GM21737 (cell line): ENCODE results near the gene MRPL36.
"Not testable (repeated sequence)": the region's sequence is repeated elsewhere in the genome, so short reads cannot be mapped to it uniquely, and the experiment has no call there.

ENCODE experiments used
- ATAC-seq: cut with Tn5 transposase; IDR thresholded peaks from one replicate; pipeline ENCODE4 v1.9.1; 2021; ENCODE audit warnings: mild to moderate bottlenecking, moderate library complexity; ENCODE audit not compliant: unreplicated experiment

Gene MRPL36

GRCh38 chr5:1815881-1816292 is 16.2 kb upstream of the MRPL36 start:
- ATAC-seq = no peak

GRCh38 chr5:1815071-1815786 is 15.6 kb upstream of the MRPL36 start:
- ATAC-seq = no peak

- no peak for ATAC-seq
Observed at GRCh38 chr5:1814183-1815020, 14.8 kb upstream of the MRPL36 start.

- ATAC-seq = no peak
Observed at GRCh38 chr5:1810581-1811101, 11.0 kb upstream of the MRPL36 start.

- no peak for ATAC-seq
Observed at GRCh38 chr5:1809416-1810035, 9.9 kb upstream of the MRPL36 start.

DNA sequence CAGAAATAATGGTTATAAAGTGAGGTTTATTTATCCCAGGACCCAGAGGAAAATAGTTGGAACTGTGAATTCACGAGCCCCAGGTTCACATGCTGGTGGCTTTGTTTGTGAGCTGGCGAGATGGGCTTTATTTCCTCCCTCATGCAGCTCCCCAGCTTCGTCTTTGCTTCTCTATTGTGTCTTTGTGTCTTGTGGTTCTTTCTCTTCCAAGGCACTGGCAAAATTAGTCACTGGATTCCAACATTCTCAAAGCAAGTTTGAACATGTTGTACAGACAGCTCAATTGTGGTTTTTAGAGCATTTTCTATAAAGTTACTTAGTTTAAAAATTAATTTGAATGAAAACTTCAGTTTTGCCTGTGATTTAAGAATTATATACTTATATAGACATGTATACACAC is 8.8 kb upstream of the MRPL36 start:
- no peak for ATAC-seq

- ATAC-seq = no peak
Observed at GRCh38 chr5:1807451-1808185, 8.0 kb upstream of the MRPL36 start.

DNA sequence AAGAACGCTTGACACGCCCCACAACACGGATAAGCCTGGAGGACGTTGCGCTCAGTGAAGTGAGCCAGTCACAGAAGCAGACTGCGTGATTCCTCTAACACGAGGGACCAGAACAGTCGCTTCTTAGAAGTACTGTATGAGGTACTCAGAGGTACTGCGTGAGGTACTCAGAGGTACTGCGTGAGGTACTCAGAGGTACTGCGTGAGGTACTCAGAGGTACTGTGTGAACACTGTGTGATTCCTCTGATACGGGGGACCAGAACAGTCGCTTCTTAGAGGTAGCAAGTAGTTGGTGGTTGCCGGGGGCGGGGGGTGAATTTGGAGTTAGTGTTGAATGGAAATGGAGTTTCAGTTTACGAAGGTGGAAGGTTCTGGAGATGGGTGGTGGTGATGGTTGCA is 7.3 kb upstream of the MRPL36 start:
- no peak for ATAC-seq

DNA sequence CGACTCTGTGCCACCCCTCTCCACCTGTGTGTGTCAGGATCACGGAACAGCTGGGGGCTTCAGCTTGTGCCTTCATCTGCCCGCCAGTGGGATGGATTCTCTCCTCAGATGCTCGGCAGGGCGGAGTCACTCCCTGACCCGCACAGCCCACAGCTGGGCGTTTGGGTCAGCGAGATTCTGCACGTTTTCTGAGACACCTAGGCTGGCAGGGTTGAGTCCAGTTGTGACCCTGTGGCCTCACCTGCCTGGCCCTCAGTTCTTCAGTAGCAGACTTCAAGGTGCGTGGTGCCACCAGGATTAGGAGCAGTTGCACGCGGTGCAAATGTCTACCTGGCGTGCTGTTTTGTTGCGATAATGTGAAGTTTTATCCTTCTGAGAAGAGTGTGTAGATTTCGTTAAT is 6.6 kb upstream of the MRPL36 start:
- ATAC-seq = no peak

DNA sequence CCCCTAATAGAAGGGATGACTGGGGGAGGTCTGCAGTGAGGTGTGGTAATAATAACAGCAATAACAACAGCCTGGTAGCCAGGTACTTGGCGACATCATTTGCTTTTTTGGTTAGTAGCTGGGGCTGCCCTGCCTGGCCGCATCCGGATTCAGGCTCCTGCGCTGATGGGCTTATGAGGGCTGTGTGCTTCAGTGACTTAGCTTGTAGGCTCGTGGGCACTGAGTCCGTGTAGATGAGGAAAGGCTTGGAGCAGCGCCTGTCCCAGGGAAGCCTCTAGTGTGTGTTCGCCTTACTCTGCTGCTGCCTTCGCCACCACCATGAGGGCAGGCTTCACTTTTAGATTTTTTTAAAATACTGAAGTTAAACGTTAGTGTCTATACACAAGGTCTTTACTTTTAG is 6.1 kb upstream of the MRPL36 start:
- ATAC-seq = no peak

GRCh38 chr5:1805326-1805725 is 5.7 kb upstream of the MRPL36 start:
- no peak for ATAC-seq

DNA sequence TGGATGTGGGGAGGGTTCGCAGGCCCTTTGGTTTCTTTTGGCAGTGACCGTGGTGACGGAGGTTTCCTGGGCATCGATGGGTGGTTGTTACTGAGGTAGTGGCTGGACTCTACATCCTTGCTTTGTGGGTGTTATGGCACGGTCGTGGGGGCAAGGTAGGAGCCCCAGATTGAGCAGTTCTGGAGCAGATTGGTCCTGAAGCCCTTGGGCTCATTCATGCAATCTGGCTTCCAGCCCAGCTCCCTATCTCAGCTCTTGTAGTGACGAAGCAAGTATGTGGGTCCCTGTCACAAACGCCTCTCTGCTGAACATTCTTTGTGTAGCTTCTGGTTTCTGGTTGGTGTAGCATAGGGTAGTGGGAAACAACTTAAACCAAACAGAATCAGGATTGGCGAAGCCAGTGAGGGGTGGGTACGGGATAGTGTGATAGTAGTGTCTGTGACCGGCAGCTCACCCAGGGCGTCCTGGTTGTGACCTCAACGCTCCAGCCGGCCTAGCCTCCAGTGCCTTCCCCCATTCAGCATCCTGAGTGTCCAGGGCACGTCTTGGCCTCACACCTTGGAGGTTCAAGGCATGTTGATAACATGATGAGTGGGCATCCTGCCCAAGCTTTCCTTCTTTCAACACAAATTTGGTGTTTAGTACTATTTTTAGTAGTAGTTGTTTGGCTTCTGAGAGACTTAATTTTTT is 4.5 kb upstream of the MRPL36 start:
- no peak for ATAC-seq

DNA sequence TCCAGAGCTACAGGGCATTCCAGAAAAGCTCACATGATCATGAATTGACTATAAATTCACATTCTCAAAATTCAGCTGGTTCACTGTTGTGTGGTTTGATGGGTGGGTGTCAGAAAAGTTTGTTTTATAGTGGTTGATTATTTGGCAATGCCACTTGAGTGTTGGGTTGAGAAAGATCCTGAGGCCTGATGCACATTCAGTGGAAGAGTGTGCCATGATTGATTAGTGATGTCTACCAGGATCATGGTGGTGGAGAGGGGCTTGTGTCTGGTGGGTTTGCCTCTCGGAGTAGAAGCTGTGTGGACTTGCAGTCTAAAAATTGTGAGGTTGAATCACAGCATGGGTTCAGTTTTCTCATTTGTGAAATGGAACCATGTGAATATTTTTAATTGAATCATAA is 3.6 kb upstream of the MRPL36 start:
- no peak for ATAC-seq

- ATAC-seq = no peak
Observed at GRCh38 chr5:1801967-1802295, 2.3 kb upstream of the MRPL36 start.

- ATAC-seq = peak; percentile 48
Observed at GRCh38 chr5:1801222-1801966, 1.8 kb upstream of the MRPL36 start, which contains the start of gene NDUFS6. TSS of gene NDUFS6 (plus strand) at chr5:1801407. CDS start at chr5:1801418, 11 bp downstream.

GRCh38 chr5:1800472-1801221 is 1.0 kb upstream of the MRPL36 start:
- peak; percentile 33 for ATAC-seq

GRCh38 chr5:1799110-1799601 is 481 bp downstream of the MRPL36 start:
- ATAC-seq = peak; percentile 12

GRCh38 chr5:1798589-1798988 is 1.0 kb downstream of the MRPL36 start:
- not testable (repeated sequence) for ATAC-seq

- no peak for ATAC-seq
Observed at GRCh38 chr5:1797855-1798254, 1.8 kb downstream of the MRPL36 start.
